ENCODE data around the gene RBMY1E. TPM values are rescaled to one million over a fixed set of nuclear protein-coding genes. Genes with fewer than 3 reads are reported as not detected.

Gene RBMY1E
- total and polyA plus RNA-seq, 2 of the 13 experiments (the other 11 are each of a cell fraction or from before 2014, with no cell fraction given), result not detected

Other genes with a start within 250 kb of the RBMY1E start
- gene RBMY1D, start 23.5 kb downstream of the RBMY1E start, total RNA-seq (2016; rRNA removed; fragmentation: Illumina TruSeq; extraction: Trizol), result not detected in 2 replicates
- not detected in 2 replicates for gene RBMY1D, start 23.5 kb downstream of the RBMY1E start, polyA plus RNA-seq (2011; rRNA removed)